Ovary (tissue), 3 donors: ENCODE results near the gene ACSL3.

Experiments
- CTCF ChIP-seq, 3 donors: fragments of 450-650 bp in 2 of 3; fragments of 200-600 bp in 1 of 3; IDR thresholded peaks; one replicate each; pipeline versions ENCODE4 v1.5.1 to v1.8.0; 2016 to 2022; ENCODE audit warnings: antibody characterized with exemption in 3 of 3, mild to moderate bottlenecking in 1 of 3
- POLR2A ChIP-seq: fragments of 450-650 bp; IDR thresholded peaks from one replicate; pipeline ENCODE4 v1.6.1; 2017; ENCODE audit warnings: antibody characterized with exemption, mild to moderate bottlenecking, moderate library complexity
- donor health status: DM: no; HTN: no; CAD: no.

GRCh38 chr2:222866358-222866960 is 5.6 kb downstream of the ACSL3 start:
- TF ChIP-seq CTCF (IDR thresholded peaks at IDR 0.05) (no peak), POLR2A (no peak)
